Measurements from ENCODE around the gene ANXA8L1.
"Not testable (repeated sequence)": the region's sequence is repeated elsewhere in the genome, so short reads cannot be mapped to it uniquely, and the experiment has no call there.

Gene ANXA8L1, protein sequence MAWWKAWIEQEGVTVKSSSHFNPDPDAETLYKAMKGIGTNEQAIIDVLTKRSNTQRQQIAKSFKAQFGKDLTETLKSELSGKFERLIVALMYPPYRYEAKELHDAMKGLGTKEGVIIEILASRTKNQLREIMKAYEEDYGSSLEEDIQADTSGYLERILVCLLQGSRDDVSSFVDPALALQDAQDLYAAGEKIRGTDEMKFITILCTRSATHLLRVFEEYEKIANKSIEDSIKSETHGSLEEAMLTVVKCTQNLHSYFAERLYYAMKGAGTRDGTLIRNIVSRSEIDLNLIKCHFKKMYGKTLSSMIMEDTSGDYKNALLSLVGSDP

DNA sequence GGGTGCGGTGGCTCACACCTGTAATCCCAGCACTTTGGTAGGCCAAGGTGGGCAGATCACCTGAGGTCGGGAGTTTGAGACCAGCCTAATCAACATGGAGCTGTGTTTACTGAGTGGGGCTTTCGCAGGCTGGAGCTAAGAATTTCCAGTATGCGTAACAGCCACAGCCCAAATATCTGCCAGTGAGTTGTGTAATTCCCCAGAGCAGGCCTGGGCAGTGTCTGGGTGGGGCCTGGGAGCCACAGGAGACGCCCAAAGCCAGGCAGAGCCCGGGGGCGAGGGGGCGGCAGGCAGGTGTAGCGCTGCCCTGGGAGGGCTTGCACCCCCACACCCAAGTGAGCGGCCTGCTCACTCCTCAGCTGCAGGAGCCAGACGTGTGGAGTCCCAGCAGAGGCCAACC is at the start of gene ANXA8L1:
Gene ANXA8L1 (plus strand): TSS at position 371 of the 400 bp plus-strand sequence. CDS start 76 bp downstream, outside the sequence.
- not testable (repeated sequence) for DNase-seq

DNA sequence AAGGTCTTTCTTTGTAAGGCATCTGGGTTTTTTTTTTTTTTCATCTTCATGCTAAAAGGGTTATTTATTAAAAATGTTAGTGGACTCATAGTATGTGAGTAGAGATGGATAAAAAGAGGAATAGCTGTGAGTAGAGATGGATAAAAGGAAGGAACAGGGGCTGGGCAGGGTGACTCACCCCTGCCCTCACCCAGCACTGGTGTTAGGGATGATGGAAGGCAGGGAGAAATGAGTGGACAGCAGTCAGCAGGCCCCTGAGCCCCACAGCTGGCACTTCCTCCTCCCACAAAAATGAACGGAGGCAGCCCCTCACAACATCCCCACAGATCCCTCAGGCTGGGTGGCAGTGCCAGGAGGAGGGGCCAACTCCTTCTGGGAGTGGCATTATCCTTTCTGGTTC is 49.5 kb upstream of the ANXA8L1 start:
- no peak for DNase-seq

DNA sequence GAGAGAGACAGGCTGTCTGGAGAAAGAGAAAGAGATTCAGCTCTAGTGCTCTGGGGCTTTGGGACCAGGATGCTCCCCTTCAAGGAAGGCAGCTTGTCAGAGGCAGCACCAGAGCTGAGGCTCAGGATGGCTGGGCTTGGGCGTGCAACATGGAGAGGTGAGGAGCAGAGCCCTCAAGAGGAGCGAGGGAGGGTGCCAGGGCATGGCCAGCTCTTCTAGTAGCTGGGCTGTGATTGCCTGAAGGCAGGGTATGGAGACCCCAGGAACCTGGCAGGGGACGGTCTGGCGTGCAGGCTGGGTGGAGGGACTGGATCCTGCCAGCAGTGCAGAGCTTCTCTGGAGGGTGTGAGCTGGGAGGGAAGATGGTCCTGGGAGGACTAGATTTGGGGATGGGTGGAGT is 48.6 kb upstream of the ANXA8L1 start:
- no peak for DNase-seq

DNA sequence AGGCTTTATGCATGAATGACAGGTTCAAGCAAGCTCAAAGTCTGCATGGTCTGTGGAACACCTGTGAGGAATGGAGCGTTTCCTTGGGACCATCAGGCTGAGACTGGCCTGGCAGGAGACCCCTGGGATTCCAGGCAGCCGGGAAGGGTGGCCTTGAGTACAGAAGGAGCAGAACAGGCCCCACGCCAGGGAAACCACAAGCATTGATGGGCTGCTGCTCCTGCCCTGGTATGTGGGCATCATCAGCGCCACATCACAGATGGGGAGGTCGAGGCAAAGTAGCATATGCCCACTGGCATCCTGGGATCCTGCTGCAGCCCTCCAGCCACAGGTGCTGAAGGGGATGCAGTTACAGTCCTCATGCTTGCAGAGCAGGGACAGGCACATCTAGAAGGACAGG is 47.9 kb upstream of the ANXA8L1 start:
- no peak for DNase-seq

DNA sequence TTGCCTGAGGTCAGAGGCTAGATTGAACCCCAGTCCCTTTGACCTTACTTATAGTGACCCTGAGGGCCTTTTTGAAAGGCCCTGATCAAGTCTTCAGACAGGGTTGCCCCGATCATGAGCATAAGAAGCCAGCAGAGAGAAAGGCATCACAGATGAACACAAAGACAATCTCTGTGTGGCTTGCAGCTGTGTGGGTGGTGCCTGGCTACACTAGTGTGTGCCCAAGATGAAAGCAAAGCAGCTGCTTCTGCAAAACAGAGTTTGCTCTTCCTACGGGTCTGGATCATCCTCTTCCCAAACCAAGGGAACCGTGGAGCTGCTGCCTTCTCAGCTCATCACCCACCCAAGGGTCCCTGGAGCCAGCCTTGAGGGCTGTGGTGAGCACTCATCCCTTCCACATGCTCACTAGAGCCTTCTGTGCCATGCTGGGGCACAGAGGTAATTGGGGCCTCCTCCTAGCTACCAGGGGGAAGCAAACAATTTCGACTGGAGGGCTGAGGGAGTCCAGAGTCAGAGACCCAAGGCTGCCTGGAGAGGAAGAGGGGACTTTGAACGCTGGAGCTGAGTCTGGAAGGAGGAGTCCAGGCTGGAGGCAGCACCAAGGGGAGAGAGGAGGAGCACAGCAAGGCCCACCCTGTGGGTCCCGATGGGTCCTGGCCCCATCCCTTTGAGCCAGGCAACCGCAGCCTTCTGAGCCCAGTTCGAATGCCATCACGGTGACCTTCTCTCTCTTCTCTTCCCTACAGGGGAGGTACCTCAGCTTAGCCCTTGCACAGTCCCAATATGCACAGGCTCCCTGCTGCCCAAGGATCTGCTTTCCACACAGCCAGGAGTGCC is 46.5 kb upstream of the ANXA8L1 start:
- DNase-seq: no peak

DNA sequence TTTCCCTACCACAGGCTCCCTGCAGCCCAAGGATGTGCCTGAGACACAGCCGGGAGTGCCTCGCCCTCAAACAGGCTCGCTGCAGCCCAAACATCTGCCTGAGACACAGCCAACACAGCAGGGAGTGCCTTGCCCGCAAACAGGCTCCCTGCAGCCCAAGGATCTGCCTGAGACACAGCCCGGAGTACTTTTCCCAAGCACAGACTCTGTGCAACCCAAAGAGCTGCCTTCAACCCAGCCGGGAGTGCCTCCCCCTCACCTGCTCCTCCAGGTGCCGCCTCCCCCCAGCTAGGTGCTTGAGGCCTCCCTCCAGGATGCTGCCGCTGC is 45.9 kb upstream of the ANXA8L1 start:
- DNase-seq: no peak

DNA sequence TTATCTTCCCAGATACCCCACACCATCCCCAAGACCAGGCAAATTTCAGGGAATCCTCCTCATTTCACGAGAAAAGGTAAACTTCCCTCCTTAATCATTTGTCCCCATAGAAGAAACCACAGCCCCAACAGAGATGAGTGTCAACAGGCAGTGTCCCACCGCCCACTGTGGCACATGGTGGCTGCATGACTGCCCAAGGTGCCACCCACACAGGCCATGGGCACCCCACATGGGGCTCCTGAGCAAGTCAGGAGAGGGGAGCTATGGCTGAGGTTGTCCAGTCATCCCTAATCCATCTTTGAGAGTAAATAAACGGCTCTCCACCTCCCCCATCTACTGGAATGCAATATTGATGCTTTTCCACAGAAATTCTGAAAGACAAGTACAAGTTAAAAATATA is 44.7 kb upstream of the ANXA8L1 start:
- DNase-seq: no peak

DNA sequence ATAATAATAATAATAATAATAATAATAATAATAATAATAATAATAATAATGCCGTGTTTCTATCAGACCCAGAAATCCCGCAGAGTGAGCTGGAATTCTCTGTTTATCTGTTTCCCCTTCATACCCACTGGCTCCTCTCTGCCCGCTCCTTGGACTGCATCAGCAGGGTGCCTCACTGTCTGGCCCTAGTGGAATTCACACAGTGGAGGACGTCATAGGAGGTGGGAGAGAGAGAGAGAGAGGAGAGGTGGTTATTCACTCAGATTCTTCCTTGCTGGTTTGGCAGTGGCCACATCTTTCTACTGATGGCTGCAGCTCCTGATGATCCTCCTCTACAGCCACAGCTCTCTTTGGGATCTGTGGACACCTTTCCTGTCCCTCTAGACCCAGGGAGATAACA is 10.1 kb upstream of the ANXA8L1 start:
- not testable (repeated sequence) for DNase-seq

DNA sequence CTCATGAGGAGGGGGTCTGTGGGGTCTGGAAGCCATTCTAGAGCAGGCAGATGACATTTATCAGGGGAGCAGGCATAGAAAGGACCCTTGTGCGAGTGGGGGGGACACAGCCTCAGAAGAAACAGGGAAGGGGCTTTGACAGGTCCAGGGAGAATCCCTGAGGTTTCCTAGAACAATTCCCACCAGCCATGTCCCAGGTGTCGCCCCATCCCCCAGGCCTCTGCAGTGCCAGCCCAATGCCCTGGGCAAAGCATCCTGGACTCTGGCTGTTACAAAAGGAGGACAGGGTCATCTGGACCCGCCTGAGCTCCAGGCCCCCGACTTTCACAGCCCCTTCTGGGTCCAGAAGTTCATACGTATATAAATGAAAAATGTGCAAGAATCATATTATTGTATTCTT is 8.4 kb upstream of the ANXA8L1 start:
- not testable (repeated sequence) for DNase-seq

DNA sequence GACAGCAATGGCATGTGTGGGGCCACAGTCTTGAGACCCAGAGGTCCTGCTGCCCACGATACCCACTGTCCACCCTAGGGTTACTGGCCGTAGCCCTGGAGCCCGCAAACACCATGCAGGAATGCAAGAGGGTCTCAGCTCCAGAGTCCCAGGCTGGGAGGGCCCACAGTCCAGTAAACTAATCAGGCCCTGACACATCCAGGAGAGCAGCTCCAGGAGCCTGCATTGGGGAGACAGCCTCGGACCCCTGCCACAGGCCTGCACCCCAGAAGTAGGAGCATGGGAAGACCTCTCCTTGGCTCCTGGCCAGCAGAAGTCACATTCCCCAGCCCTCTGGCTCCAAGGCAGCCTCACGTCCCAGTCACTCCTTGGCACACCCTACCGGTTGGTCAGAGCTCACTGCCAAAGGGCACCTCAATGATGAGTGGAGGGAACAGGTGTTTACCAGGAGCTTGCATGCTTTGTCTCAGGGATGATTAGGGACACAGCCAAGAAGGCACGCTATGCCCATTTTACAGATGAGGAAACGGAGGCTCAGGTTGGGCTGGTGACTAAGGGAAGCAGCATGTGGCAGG is 7.8 kb upstream of the ANXA8L1 start:
- not testable (repeated sequence) for DNase-seq

DNA sequence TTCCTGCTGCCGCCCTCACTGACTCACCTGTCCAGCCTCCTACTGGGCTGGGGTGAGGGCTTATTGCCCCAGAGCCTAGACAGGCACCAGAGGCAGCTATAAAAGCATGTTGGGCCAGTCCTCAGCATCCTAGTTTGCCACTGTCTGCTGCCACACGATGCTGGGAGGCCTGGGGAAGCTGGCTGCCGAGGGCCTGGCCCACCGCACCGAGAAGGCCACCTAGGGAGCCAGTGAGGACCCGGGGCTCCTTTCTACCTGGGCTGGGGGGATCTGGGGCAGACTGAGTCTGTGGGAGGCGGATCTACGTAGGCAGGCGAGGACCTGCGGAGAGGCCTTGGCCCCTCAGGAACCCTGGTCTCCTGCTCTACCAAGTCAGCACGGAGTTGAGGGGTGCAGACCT is 6.6 kb upstream of the ANXA8L1 start:
- not testable (repeated sequence) for DNase-seq

DNA sequence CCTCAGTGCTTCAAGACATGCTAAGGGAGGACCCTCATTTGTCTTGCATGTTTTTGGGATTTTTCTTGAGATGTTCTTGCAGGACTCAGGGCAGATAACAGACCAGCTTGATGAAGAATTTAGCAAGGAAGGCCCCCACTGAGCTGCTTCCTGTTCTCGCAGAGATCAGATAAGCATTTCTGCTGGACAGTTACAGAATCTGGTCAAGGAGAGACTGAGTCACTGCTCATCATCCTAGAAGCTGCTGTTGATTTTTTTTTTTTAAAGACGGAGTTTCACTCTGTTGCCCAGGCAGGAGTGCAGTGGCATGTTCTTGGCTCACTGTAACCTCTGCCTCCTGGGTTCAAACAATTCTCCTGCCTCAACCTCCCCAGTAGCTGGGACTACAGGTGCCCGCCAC is 1.2 kb upstream of the ANXA8L1 start:
- DNase-seq: not testable (repeated sequence)

DNA sequence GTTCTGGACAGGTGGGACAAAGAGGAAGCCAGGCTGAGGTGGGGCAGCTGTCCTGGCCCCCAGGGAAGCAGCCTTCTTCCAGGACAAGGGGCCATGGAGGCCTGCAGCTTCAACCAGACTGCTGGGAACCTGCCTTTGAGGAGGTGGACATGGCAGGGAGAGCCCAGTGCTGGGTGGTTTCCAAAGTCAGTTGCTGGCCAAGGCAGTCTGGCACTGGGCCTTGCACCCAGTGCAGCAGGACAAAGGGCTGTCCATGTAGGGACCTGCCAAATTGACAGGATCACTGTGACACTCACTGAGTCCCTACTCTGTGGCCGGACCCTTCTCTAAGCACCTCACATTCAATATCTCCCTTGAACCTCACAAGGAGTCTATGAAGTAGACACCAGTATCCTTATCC is 1.4 kb downstream of the ANXA8L1 start:
- not testable (repeated sequence) for DNase-seq

DNA sequence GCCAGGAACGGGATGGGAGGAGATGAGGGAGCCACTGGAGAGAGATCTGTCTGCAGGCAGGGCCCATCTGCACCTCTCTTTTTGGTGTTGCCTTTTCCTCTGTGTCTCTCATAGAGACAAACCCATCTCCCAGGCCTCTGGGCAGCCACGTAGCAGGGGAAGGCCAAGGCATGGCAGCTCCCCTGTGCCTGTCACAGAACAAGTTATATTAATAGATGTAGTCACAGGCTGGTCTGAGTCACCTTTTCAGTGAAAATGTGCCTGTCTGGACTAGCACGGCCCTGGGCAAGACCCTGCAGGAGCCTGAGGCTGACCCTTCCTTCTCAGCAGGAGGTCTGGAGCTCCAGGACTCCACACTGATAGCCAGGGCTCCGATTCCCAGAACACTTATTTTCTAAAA is 2.1 kb downstream of the ANXA8L1 start:
- not testable (repeated sequence) for DNase-seq

DNA sequence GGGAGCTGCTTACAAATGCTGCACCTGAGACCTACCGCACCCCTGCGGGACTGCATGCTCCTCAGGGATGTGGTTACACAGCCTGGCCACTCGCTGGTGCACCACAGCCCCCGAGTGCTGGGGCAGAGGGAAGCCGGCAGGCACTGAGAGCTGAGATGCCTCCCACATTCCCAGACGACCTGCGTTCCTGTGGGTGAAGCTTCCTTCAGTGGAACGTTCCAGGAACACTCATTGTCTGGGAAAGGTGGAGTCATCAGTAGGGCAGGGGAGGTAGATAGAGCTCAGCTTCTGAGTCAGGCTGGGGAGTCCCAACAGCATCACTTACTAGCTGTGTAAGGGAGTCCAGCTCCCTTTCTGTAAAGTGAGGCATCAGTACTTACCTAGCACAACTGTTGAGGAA is 2.5 kb downstream of the ANXA8L1 start:
- DNase-seq: not testable (repeated sequence)

DNA sequence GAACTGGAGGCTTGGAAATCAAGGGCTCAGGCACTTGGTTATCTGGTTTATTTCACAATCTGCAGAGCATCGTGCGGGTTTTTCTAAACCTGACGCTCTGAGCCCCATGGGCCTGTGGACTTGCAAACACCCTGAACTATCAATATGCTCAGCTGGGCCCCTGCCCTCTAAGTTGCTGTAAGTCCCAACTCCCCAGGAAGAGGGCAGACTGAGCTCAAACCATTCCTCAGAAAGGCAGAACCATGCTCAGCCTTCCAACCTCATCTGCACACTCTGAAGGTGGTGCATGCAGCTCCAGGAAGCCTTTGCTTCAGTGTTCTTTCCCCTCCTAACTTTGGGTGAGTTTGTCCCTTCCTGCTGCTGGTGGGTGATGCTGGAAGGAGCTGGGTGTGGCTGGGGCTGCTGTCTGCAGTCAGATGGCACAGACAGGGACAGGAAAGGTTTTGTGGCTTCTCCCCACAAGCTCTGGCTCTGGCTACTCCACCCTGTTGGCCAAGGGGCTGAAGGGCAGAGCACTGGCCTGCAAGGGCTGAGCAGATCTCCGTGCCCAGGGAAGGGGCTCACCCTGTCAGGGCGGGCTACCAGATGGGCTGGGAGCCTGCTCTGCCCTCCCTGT is 3.8 kb downstream of the ANXA8L1 start:
- not testable (repeated sequence) for DNase-seq

DNA sequence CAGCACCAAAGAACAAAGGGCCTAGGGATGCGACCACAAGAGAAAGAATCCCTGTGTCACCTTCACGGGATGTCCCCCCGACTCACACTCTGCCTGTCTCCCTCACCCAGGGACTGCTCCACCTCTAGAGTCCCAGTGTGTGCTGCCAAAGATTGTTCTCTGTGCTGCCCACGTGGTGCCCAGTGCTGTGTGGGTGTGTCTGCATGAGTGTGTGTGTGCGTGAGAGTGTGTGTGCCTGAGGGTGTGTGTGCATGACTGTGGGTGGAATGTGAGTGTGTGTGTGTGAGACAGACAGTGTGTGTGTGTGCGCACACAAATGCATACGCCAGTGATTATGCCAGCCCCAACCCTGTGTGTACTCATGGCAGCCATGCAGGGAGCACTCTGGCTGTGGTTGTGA is 10.3 kb downstream of the ANXA8L1 start:
- DNase-seq: not testable (repeated sequence)

DNA sequence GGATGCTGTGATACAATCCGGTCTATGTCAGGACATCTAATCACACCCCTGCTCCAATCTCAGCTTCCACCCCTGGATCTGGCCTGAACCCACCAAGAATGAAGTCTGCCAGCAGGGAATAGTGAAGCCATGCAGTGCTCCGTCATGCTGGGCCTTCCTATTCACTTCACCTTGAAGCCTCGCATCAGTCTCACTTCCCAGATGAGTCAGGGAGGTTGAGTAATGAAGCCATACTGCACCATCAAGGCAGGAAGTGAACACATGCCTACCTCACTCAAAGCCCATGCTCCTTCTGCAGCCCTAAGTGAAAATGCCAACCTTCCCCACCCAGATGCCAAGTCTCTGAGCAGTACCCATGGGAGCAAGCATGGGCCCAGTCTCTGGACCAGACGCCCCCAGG is 11.1 kb downstream of the ANXA8L1 start:
- DNase-seq: not testable (repeated sequence)

DNA sequence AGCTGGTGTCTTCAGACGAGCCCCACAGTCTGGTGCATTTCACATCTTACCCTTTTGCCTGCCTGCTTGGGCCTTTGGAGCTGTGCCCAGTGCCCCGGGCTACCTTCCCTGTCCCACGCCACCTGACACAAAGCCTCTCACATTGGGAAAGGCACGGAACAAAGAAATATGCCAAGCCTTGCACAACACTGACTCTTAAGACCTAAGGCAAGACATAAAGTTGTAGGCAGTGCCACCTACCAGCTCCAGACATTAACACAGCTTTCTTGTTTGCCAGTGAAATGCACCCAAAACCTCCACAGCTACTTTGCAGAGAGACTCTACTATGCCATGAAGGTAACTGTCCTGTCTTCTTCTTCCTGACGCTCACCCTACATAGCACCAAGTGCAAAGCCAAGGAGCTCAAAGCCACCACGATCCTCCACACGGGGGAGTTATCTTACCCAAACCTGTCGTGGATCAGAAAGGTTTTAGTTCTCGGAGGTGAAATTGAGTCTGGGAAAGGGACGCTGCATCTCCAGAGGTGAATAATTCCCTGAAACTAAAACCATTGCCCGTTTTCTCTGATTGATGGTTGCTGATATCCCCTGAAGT is 11.8 kb downstream of the ANXA8L1 start:
- not testable (repeated sequence) for DNase-seq

DNA sequence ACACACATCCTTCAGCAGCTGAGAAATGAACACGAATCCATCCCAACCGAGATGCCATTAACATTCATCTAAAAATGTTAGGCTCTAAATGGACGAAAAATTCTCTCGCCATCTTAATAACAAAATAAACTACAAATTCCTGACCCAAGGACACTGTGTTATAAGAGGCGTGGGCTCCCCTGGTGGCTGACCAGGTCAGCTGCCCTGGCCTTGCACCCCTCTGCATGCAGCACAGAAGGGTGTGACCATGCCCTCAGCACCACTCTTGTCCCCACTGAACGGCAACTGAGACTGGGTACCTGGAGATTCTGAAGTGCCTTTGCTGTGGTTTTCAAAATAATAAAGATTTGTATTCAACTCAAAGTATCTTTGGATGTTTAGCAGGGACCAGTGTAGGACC is 15.8 kb downstream of the ANXA8L1 start:
- DNase-seq: not testable (repeated sequence)

DNA sequence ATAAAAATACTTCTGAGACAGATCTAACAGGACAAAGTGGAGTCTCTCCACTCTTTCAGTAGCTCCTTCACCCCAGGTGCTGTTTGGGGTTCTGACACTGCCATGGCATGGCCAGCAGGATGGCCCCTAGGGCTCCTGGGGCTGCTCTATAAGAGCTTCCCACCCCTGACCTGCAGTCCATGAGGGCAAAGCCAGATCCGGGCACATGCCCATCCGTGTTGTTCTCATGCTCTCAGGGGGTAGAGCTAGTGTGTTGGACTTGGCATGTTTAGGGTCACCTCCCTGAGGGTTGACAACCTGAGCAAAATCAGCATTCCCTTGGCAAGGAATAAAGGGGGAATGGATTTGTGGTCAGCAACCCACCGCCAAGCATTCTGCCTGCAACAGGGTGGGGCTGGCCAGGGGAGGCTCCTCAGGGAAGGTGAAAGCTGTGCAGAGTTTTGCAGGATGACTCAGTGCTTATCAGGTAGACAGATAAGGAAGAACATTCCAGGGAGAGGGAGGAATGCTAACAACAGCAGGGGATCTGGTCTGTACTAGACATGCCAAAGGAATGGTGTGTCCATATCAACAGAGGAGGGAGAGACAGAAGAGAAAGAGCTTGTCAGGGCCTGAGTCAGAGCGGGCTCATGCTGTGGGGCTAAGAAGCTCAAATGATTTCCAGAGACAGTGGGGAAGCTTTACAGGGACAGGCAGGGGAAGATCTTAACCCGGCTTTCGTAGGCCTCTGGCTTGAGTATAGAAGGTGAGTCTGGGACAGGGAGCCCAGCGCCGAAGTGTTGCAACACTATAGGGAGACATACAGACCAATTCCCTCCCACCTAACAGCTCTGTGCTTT is 21.1 kb downstream of the ANXA8L1 start:
- not testable (repeated sequence) for DNase-seq

DNA sequence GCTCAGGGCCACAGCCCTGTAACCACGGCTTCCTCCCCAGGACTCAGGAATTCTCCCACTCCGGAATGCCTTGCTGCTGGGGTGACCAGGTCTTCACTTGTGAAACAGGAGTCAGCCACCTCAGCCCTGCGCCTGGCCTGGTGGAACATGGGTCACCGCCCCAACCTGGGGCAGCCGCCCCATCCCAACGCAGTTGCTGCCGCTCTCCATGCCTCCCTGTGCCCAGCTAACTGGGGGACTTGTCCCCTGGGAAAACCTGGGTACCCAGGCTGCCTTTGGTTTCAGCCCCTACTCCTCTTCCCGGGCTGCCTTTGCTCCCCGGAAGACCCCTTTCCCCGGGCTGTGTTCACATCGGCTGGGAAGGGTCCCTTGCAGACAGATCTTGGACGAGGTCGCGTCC is 22.2 kb downstream of the ANXA8L1 start:
- DNase-seq: not testable (repeated sequence)

Measured in NCI-H446 treated with DMSO at 0.1 percent for 48 hours (cell line).